Measurements from ENCODE around the gene GCDH.
A peak's percentile ranks its signal among the peaks of the same experiment; 100 is the strongest.

GCDH gene

GRCh38 chr19:12924621-12925310 is 33.8 kb downstream of the GCDH start:
- peaks cover 53% of the 10 kb centered on the region for H3K36me3 ChIP-seq (ENCODE audit: control insufficient read depth, insufficient read depth, low read length)

DNA sequence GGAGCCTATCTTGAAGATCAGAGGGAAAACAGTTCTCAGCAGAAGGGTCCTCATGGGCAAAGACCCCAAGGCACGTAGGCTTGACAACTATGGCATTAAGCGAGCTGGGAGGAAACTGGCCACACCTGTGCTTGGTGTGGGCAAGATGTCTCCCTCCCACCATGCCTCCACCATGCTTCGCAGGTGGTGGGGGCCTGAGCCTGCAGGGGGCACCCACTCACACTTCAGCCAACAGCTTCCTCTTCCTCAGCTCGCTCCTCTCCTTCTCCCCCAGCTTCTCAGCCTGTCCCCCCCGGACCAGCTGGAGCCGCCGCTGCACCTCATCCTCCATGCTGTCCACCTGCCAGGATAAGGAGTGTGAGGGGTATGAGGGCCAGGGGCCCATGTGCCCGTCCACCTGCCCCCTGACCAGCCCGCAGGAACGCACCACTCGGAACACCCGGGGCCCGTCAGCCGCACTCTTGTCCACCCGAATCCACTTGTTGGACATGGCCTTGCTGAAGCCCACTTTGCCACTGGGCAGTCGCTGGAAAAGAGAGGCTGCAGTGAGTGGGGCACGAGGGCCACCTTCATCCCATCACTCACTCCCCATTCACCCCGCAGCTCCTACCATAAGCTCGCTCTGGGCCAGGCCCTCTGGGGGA is 39.2 kb downstream of the GCDH start:
- Histone ChIP-seq H3K4me1 (ENCODE audit: control insufficient read depth, insufficient read depth, low read length) (peaks cover 8% of the 10 kb centered on the region), H3K36me3 (ENCODE audit: control insufficient read depth, insufficient read depth, low read length) (peaks cover 34% of the 10 kb centered on the region), H3K27me3 (ENCODE audit: control insufficient read depth, insufficient read depth, low read length) (no peaks in the 10 kb centered on the region), H3K4me3 (ENCODE audit: low read length) (no peak overlapping the region), H3K9ac (ENCODE audit: low read length) (no peak overlapping the region), H3K27ac (ENCODE audit: low read depth, low read length) (no peak overlapping the region)

More at GRCh38 chr19:12924621-12925310, 33.8 kb downstream of the GCDH start:
- Histone ChIP-seq H3K27me3 (ENCODE audit: control insufficient read depth, insufficient read depth, low read length) (no peaks in the 10 kb centered on the region), H3K9ac (ENCODE audit: low read length) (no peak overlapping the region), H3K4me1 (ENCODE audit: control insufficient read depth, insufficient read depth, low read length) (no peaks in the 10 kb centered on the region), H3K27ac (ENCODE audit: low read depth, low read length) (no peak overlapping the region), H3K4me3 (ENCODE audit: low read length) (no peak overlapping the region)

GRCh38 chr19:12932392-12933286 is 41.7 kb downstream of the GCDH start:
- Histone ChIP-seq H3K27me3 (ENCODE audit: control insufficient read depth, insufficient read depth, low read length) (no peaks in the 10 kb centered on the region), H3K27ac (ENCODE audit: low read depth, low read length) (no peak overlapping the region), H3K4me1 (ENCODE audit: control insufficient read depth, insufficient read depth, low read length) (peaks cover 11% of the 10 kb centered on the region), H3K36me3 (ENCODE audit: control insufficient read depth, insufficient read depth, low read length) (peaks cover 24% of the 10 kb centered on the region), H3K9ac (ENCODE audit: low read length) (peak overlapping the region; percentile 47), H3K4me3 (ENCODE audit: low read length) (peak overlapping the region; percentile 96)

DNA sequence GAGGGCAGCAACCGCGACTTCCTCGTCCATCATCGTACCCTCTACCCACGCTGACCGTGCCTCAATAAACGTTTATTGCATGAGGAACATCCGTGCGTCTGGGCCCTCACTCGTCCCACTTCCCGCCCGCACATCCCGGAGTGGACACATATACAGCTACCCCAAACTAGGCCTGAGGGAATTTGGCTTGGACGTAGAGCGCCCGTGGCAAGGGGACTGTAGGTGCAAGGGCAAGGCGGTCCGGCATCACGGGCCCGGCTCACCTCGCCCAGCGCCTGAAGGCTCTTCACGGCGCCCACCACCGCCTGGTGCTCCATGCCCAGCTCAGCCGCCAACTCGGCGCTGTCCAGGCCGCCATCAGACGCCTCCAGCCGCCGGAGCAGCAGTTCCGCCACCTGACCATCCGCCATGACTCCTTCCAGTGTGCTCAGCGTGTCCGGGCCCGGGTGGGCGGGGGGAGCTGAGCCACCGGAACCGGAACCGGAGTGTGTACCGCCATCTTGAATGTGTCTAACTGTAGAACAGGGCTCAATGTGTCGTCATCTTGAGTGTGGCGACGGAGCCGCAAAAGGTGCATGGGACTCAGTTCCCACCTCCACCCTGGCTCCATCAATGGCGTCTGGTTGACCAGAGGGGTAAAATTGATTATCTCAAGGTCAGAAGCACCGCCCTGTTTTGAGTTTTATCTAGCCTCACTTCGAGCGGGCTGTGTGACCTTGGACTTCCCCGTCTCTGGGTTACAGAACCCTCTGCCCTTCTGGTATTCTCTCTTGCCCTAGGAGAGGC is 42.5 kb downstream of the GCDH start, which contains the start of gene FARSA:
Gene FARSA (minus strand): TSS at position 425 of the 786 bp plus-strand sequence. CDS start 15 bp downstream, at position 410.
- Histone ChIP-seq H3K9ac (ENCODE audit: low read length) (peak within 1 kb of the TSS; percentile 47), H3K36me3 (ENCODE audit: control insufficient read depth, insufficient read depth, low read length) (peaks cover 17% of the 10 kb centered on the region), H3K4me3 (ENCODE audit: low read length) (peak within 1 kb of the TSS; percentile 96), H3K27ac (ENCODE audit: low read depth, low read length) (peak within 1 kb of the TSS; percentile 72), H3K4me1 (ENCODE audit: control insufficient read depth, insufficient read depth, low read length) (peaks cover 14% of the 10 kb centered on the region), H3K27me3 (ENCODE audit: control insufficient read depth, insufficient read depth, low read length) (no peaks in the 10 kb centered on the region)

DNA sequence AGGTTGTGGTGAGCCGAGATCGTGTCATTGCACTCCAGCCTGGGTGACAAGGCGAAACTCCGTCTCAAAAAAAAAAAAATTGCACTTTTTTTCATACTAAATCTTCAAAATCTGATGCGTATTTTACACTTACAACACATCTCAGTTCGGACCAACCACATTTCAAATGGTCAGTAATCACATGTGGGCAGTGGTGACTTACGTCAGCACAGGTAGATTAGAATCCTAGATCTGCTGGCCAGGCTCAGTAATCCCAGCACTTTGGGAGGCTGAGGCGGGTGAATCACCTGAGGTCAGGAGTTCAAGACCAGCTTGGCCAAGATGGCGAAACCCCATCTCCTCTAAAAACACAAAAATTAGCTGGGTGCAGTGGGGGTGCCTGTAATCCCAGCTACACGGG is 44.1 kb downstream of the GCDH start:
- H3K4me1 ChIP-seq (ENCODE audit: control insufficient read depth, insufficient read depth, low read length): peaks cover 18% of the 10 kb centered on the region
- H3K36me3 ChIP-seq (ENCODE audit: control insufficient read depth, insufficient read depth, low read length): peaks cover 6% of the 10 kb centered on the region
- H3K27me3 ChIP-seq (ENCODE audit: control insufficient read depth, insufficient read depth, low read length): no peaks in the 10 kb centered on the region
- H3K9ac ChIP-seq (ENCODE audit: low read length): no peak overlapping the region
- H3K4me3 ChIP-seq (ENCODE audit: low read length): no peak overlapping the region
- no peak overlapping the region for H3K27ac ChIP-seq (ENCODE audit: low read depth, low read length)

GRCh38 chr19:12936582-12936981 is 45.6 kb downstream of the GCDH start:
- Histone ChIP-seq H3K4me1 (ENCODE audit: control insufficient read depth, insufficient read depth, low read length) (peaks cover 23% of the 10 kb centered on the region), H3K27ac (ENCODE audit: low read depth, low read length) (no peak overlapping the region), H3K9ac (ENCODE audit: low read length) (no peak overlapping the region), H3K4me3 (ENCODE audit: low read length) (no peak overlapping the region), H3K36me3 (ENCODE audit: control insufficient read depth, insufficient read depth, low read length) (peaks cover 11% of the 10 kb centered on the region), H3K27me3 (ENCODE audit: control insufficient read depth, insufficient read depth, low read length) (no peaks in the 10 kb centered on the region)

- Histone ChIP-seq H3K4me3 (ENCODE audit: low read length) (peak overlapping the region; percentile 76), H3K9ac (ENCODE audit: low read length) (peak overlapping the region; percentile 25), H3K36me3 (ENCODE audit: control insufficient read depth, insufficient read depth, low read length) (peaks cover 16% of the 10 kb centered on the region), H3K4me1 (ENCODE audit: control insufficient read depth, insufficient read depth, low read length) (peaks cover 23% of the 10 kb centered on the region), H3K27me3 (ENCODE audit: control insufficient read depth, insufficient read depth, low read length) (no peaks in the 10 kb centered on the region), H3K27ac (ENCODE audit: low read depth, low read length) (no peak overlapping the region)
Observed at GRCh38 chr19:12937093-12937926, 46.4 kb downstream of the GCDH start.

GRCh38 chr19:12937927-12938778 is 47.2 kb downstream of the GCDH start, which contains the start of gene CALR:
CALR (plus strand) TSS chr19:12938609; CDS start chr19:12938680, 71 bp downstream.
- Histone ChIP-seq H3K36me3 (ENCODE audit: control insufficient read depth, insufficient read depth, low read length) (peaks cover 20% of the 10 kb centered on the region), H3K27ac (ENCODE audit: low read depth, low read length) (peak within 1 kb of the TSS; percentile 94), H3K9ac (ENCODE audit: low read length) (peak within 1 kb of the TSS; percentile 94), H3K27me3 (ENCODE audit: control insufficient read depth, insufficient read depth, low read length) (no peaks in the 10 kb centered on the region), H3K4me1 (ENCODE audit: control insufficient read depth, insufficient read depth, low read length) (peaks cover 16% of the 10 kb centered on the region), H3K4me3 (ENCODE audit: low read length) (peak within 1 kb of the TSS; percentile 81)

GRCh38 chr19:12938779-12939601 is 48.0 kb downstream of the GCDH start:
- Histone ChIP-seq H3K4me1 (ENCODE audit: control insufficient read depth, insufficient read depth, low read length) (peaks cover 18% of the 10 kb centered on the region), H3K4me3 (ENCODE audit: low read length) (peak overlapping the region; percentile 81), H3K9ac (ENCODE audit: low read length) (peak overlapping the region; percentile 94), H3K36me3 (ENCODE audit: control insufficient read depth, insufficient read depth, low read length) (peaks cover 27% of the 10 kb centered on the region), H3K27ac (ENCODE audit: low read depth, low read length) (peak overlapping the region; percentile 94), H3K27me3 (ENCODE audit: control insufficient read depth, insufficient read depth, low read length) (no peaks in the 10 kb centered on the region)

GRCh38 chr19:12939975-12940423 is 49.0 kb downstream of the GCDH start:
- Histone ChIP-seq H3K9ac (ENCODE audit: low read length) (peak overlapping the region; percentile 41), H3K4me3 (ENCODE audit: low read length) (peak overlapping the region; percentile 81), H3K4me1 (ENCODE audit: control insufficient read depth, insufficient read depth, low read length) (peaks cover 18% of the 10 kb centered on the region), H3K27ac (ENCODE audit: low read depth, low read length) (no peak overlapping the region), H3K27me3 (ENCODE audit: control insufficient read depth, insufficient read depth, low read length) (no peaks in the 10 kb centered on the region), H3K36me3 (ENCODE audit: control insufficient read depth, insufficient read depth, low read length) (peaks cover 27% of the 10 kb centered on the region)
